ENCODE results near the gene HAL. TPM values are rescaled to one million over a fixed set of nuclear protein-coding genes. Genes with fewer than 3 reads are reported as not detected.

HAL gene
- total RNA-seq, 1 experiment from 2014 or later: 1.8 TPM

GRCh38 chr12:96007729-96008128 lies 11.6 kb upstream of the HAL start:
- Histone ChIP-seq H3K4me1 (ENCODE audit: control insufficient read depth in 1 of 2, insufficient read depth in 2 of 2, low read length in 2 of 2) (no peaks in the 10 kb centered on the region), H2AFZ (ENCODE audit: low read depth, low read length, poor library complexity, severe bottlenecking) (no peak overlapping the region), H3K4me3 (replicated peaks in 1 of 2; ENCODE audit: low read depth in 1 of 2, low read length in 2 of 2) (no peak overlapping the region), H3K9ac (ENCODE audit: low read length) (no peak overlapping the region), H3K27me3 (ENCODE audit: insufficient read depth, low read length) (no peaks in the 10 kb centered on the region), H3K9me3 (ENCODE audit: control insufficient read depth in 1 of 2, insufficient read depth in 1 of 2, low read depth in 1 of 2, low read length in 2 of 2) (no peaks in the 10 kb centered on the region), H3K36me3 (ENCODE audit: control insufficient read depth in 1 of 2, insufficient read depth in 2 of 2, low read length in 2 of 2) (peaks cover 26 to 66% of the 10 kb centered on the region in 2 experiments; a peak in 3 of 4 replicates), H3K27ac (ENCODE audit: low read depth, low read length) (no peak overlapping the region), H3K9me2 (ENCODE audit: insufficient read depth) (no peaks in the 10 kb centered on the region), H4K20me1 (ENCODE audit: insufficient read depth) (no peaks in the 10 kb centered on the region), H3K4me2 (ENCODE audit: low read length) (no peak overlapping the region), H3K79me2 (ENCODE audit: insufficient read depth, low read length) (no peaks in the 10 kb centered on the region)
- TF ChIP-seq EZH2phosphoT487 (IDR thresholded peaks at IDR 0.05; ENCODE audit: borderline replicate concordance) (no peak), POLR2A (IDR thresholded peaks at IDR 0.05; ENCODE audit: borderline replicate concordance, extremely low read depth, insufficient read depth, insufficient read length) (no peak), FOSL1 (IDR thresholded peaks at IDR 0.05; ENCODE audit: low read depth) (no peak), CEBPB (IDR thresholded peaks at IDR 0.05; ENCODE audit: low read depth) (no peak), CTCF (IDR thresholded peaks at IDR 0.05 in 2 of 3, conservative IDR thresholded peaks at IDR 0.05 in 1 of 3; ENCODE audit: borderline replicate concordance in 1 of 3, insufficient read depth in 1 of 3, low read depth in 2 of 3, low read length in 2 of 3) (no peak), SP1 (IDR thresholded peaks at IDR 0.05; ENCODE audit: low read depth) (no peak), CBX3 (IDR thresholded peaks at IDR 0.05; ENCODE audit: low read depth) (no peak), SIN3A (IDR thresholded peaks at IDR 0.05; ENCODE audit: low read depth) (no peak), POLR2AphosphoS5 (IDR thresholded peaks at IDR 0.05; ENCODE audit: low read depth, low read length) (no peak), RAD21 (IDR thresholded peaks at IDR 0.05; ENCODE audit: low read depth) (no peak), SRF (IDR thresholded peaks at IDR 0.05; ENCODE audit: low read depth) (no peak), EGR1 (IDR thresholded peaks at IDR 0.05; ENCODE audit: low read depth) (no peak), ELF1 (IDR thresholded peaks at IDR 0.05; ENCODE audit: borderline replicate concordance, low read depth) (no peak), YY1 (IDR thresholded peaks at IDR 0.05; ENCODE audit: extremely low read depth, insufficient replicate concordance, low read depth, low read length) (no peak), ZNF274 (IDR thresholded peaks at IDR 0.05; ENCODE audit: low read depth, low read length) (no peak), EZH2 (IDR thresholded peaks at IDR 0.05) (no peak), TCF7L2 (IDR thresholded peaks at IDR 0.05; ENCODE audit: borderline replicate concordance, extremely low read depth, insufficient read depth, insufficient read length) (no peak)
- TF ChIP-seq, protein P1, sequence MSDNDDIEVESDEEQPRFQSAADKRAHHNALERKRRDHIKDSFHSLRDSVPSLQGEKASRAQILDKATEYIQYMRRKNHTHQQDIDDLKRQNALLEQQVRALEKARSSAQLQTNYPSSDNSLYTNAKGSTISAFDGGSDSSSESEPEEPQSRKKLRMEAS (IDR thresholded peaks at IDR 0.05): no peak
- TF ChIP-seq, protein P2, sequence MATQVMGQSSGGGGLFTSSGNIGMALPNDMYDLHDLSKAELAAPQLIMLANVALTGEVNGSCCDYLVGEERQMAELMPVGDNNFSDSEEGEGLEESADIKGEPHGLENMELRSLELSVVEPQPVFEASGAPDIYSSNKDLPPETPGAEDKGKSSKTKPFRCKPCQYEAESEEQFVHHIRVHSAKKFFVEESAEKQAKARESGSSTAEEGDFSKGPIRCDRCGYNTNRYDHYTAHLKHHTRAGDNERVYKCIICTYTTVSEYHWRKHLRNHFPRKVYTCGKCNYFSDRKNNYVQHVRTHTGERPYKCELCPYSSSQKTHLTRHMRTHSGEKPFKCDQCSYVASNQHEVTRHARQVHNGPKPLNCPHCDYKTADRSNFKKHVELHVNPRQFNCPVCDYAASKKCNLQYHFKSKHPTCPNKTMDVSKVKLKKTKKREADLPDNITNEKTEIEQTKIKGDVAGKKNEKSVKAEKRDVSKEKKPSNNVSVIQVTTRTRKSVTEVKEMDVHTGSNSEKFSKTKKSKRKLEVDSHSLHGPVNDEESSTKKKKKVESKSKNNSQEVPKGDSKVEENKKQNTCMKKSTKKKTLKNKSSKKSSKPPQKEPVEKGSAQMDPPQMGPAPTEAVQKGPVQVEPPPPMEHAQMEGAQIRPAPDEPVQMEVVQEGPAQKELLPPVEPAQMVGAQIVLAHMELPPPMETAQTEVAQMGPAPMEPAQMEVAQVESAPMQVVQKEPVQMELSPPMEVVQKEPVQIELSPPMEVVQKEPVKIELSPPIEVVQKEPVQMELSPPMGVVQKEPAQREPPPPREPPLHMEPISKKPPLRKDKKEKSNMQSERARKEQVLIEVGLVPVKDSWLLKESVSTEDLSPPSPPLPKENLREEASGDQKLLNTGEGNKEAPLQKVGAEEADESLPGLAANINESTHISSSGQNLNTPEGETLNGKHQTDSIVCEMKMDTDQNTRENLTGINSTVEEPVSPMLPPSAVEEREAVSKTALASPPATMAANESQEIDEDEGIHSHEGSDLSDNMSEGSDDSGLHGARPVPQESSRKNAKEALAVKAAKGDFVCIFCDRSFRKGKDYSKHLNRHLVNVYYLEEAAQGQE (IDR thresholded peaks at IDR 0.05; ENCODE audit: low read depth): no peak
- RAD21 ChIA-PET (ENCODE audit: low non-redundant PET in 1 of 2, low total read pairs in 2 of 2, uncharacterized antibody in 2 of 2, unreplicated experiment in 2 of 2): no interaction called here
- no TSS peak for BruUV-seq (replicated peaks)
- CTCF ChIA-PET: interaction anchor here (1.0 kb wide), 1 partner anchor 9 kb away, joined by 4 read pairs; no protein-coding TSS in a partner anchor
- DNase-seq (ENCODE audit: low read depth, low spot score): no peak
- intact Hi-C loops (cut with micrococcal nuclease): no loop called here
- ATAC-seq: no peak
- POLR2A ChIA-PET: no interaction called here
